HCT116 (cell line): ENCODE measurements around the gene BRMS1.

ENCODE experiments used
- ATF3 ChIP-seq: IDR thresholded peaks from 2 replicates; pipeline ENCODE4 v1.6.1; 2012
- EZH2 ChIP-seq: fragments of 200-600 bp; sonication (generic); IDR thresholded peaks from 2 replicates; pipeline ENCODE4 v1.6.1; 2017; ENCODE audit warnings: antibody characterized with exemption, mixed run types
- EZH2phosphoT487 ChIP-seq: fragments of 200-600 bp; IDR thresholded peaks from 2 replicates; pipeline ENCODE4 v1.6.1; 2018; ENCODE audit warnings: antibody characterized with exemption, borderline replicate concordance
- POLR2A ChIP-seq: IDR thresholded peaks from 2 replicates; pipeline ENCODE4 v1.7.0; 2011; ENCODE audit warnings: borderline replicate concordance; ENCODE audit not compliant: insufficient read depth, insufficient read length; ENCODE audit errors: extremely low read depth
- POLR2AphosphoS5 ChIP-seq: IDR thresholded peaks from 2 replicates; pipeline ENCODE4 v1.6.1; 2011; ENCODE audit warnings: mild to moderate bottlenecking, low read depth, low read length, moderate library complexity
- RAD21 ChIP-seq: IDR thresholded peaks from 2 replicates; pipeline ENCODE4 v1.6.1; 2012; ENCODE audit warnings: low read depth, mild to moderate bottlenecking
- SIN3A ChIP-seq: IDR thresholded peaks from 2 replicates; pipeline ENCODE4 v1.6.1; 2012; ENCODE audit warnings: low read depth
- SP1 ChIP-seq: IDR thresholded peaks from 2 replicates; pipeline ENCODE4 v1.6.1; 2012; ENCODE audit warnings: low read depth
- TCF7L2 ChIP-seq: IDR thresholded peaks from 2 replicates; pipeline ENCODE4 v1.7.0; 2011; ENCODE audit warnings: borderline replicate concordance, inconsistent platforms; ENCODE audit not compliant: insufficient read depth, insufficient read length; ENCODE audit errors: extremely low read depth
- YY1 ChIP-seq: IDR thresholded peaks from 2 replicates; pipeline ENCODE4 v1.6.1; 2011; ENCODE audit warnings: low read length, low read depth, moderate library complexity, mild to moderate bottlenecking; ENCODE audit not compliant: insufficient replicate concordance; ENCODE audit errors: extremely low read depth
- ZNF274 ChIP-seq: fragments of 200-500 bp; sonication (Bioruptor generic); IDR thresholded peaks from 2 replicates; pipeline ENCODE4 v1.6.1; 2014; ENCODE audit warnings: mild to moderate bottlenecking, low read depth, low read length, inconsistent platforms
- TF ChIP-seq, protein P1 (sequence below), 3 experiments: fragments of 200-600 bp in 1 of 3; sonication (generic) in 1 of 3; IDR thresholded peaks in 2 of 3; conservative IDR thresholded peaks in 1 of 3; 2 replicates each; pipeline ENCODE4 v1.5.1; 2012 to 2017; ENCODE audit warnings: low read depth in 2 of 3, low read length in 2 of 3, antibody characterized with exemption in 1 of 3, borderline replicate concordance in 1 of 3, control low read depth in 1 of 3, mild to moderate bottlenecking in 1 of 3, mixed read lengths in 1 of 3, mixed run types in 1 of 3, moderate library complexity in 1 of 3; ENCODE audit not compliant: insufficient read depth in 1 of 3
- TF ChIP-seq, protein P2 (sequence below): IDR thresholded peaks from 2 replicates; pipeline ENCODE4 v1.6.1; 2012

GRCh38 chr11:66321606-66322005 lies 23.3 kb downstream of the BRMS1 start:
- TF ChIP-seq, protein P1, sequence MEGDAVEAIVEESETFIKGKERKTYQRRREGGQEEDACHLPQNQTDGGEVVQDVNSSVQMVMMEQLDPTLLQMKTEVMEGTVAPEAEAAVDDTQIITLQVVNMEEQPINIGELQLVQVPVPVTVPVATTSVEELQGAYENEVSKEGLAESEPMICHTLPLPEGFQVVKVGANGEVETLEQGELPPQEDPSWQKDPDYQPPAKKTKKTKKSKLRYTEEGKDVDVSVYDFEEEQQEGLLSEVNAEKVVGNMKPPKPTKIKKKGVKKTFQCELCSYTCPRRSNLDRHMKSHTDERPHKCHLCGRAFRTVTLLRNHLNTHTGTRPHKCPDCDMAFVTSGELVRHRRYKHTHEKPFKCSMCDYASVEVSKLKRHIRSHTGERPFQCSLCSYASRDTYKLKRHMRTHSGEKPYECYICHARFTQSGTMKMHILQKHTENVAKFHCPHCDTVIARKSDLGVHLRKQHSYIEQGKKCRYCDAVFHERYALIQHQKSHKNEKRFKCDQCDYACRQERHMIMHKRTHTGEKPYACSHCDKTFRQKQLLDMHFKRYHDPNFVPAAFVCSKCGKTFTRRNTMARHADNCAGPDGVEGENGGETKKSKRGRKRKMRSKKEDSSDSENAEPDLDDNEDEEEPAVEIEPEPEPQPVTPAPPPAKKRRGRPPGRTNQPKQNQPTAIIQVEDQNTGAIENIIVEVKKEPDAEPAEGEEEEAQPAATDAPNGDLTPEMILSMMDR (IDR thresholded peaks at IDR 0.05 in 2 of 3, conservative IDR thresholded peaks at IDR 0.05 in 1 of 3; ENCODE audit: borderline replicate concordance in 1 of 3, insufficient read depth in 1 of 3, low read depth in 2 of 3, low read length in 2 of 3) = no peak
- TF ChIP-seq TCF7L2 (no peak), EZH2phosphoT487 (no peak), SP1 (no peak), EZH2 (no peak), ATF3 (no peak), POLR2A (no peak), SIN3A (no peak), POLR2AphosphoS5 (no peak), YY1 (no peak), ZNF274 (no peak), RAD21 (no peak)
- TF ChIP-seq, protein P2, sequence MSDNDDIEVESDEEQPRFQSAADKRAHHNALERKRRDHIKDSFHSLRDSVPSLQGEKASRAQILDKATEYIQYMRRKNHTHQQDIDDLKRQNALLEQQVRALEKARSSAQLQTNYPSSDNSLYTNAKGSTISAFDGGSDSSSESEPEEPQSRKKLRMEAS = no peak
